ENCODE measurements around the gene GPR84. TPM values are rescaled to one million over a fixed set of nuclear protein-coding genes. Genes with fewer than 3 reads are reported as not detected.

Gene GPR84
- total and polyA plus RNA-seq, 2 of the 8 experiments (the other 6 are each of a cell fraction or from before 2014, with no cell fraction given): 0.09 TPM; not detected in 1

- TF ChIP-seq ZNF274 (IDR thresholded peaks at IDR 0.05; ENCODE audit: borderline replicate concordance, extremely low read depth, low read length) (no peak), CHD2 (IDR thresholded peaks at IDR 0.05; ENCODE audit: low read length) (no peak), TAF1 (IDR thresholded peaks at IDR 0.05; ENCODE audit: low read depth, low read length) (no peak), ASH2L (IDR thresholded peaks at IDR 0.05; ENCODE audit: low read length) (no peak), CEBPB (IDR thresholded peaks at IDR 0.05; ENCODE audit: low read depth, low read length) (no peak)
These were observed 30.7 kb upstream of the GPR84 start (continued) for GRCh38 chr12:54394986-54395385.

Data from H1 (cell line).